HG03095 (cell line): Measurements from ENCODE around the gene RFESD.
"Not testable (repeated sequence)": the region's sequence is repeated elsewhere in the genome, so short reads cannot be mapped to it uniquely, and the experiment has no call there.

Experiments
- ATAC-seq: cut with Tn5 transposase; IDR thresholded peaks from one replicate; pipeline ENCODE4 v1.9.1; 2021; ENCODE audit warnings: moderate library complexity; ENCODE audit not compliant: unreplicated experiment

Gene RFESD

DNA sequence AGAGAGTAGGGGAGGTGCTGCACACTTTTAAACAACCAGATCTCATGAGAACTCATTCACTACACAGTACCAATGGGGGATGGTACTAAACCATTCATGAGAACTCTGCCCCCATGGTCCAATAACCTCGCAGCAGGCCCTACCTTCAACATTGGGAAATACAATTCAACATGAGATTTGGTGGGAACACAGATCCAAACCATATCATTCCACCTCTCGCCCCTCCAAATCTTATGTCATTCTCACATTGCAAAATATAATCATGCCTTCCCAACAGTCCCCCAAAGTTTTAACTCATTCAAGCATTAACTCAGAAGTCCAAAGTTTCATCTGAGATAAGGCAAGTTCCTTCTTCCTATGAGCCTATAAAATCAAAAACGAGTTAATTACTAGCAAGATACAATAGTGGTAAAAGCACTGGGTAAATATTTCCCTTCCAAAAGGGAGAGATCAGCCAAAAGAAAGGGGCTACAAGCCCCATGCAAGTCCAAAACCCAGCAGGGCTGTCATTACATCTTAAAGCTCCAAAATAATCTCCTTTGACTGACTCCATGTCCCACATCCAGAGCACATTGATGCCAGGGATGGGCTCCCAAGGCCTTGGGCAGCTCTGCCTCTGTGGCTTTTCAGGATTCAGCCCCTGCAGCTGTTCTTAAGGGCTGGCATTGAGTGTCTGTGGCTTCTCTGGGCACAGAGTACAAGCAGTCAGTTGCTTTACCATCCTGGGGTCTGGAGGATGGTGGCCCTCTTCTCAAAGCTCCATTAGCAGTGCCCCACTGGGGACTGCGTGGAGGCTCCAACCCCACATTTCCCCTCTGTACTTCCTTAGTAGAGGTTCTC, 18.4 kb upstream of the RFESD start:
- no peak for ATAC-seq

GRCh38 chr5:95628933-95629332, 17.6 kb upstream of the RFESD start:
- ATAC-seq: no peak

- no peak for ATAC-seq
These were observed 16.1 kb upstream of the RFESD start for GRCh38 chr5:95630394-95630917.

- ATAC-seq: no peak
These were observed 15.2 kb upstream of the RFESD start for GRCh38 chr5:95631255-95631958.

GRCh38 chr5:95631991-95632675, 14.4 kb upstream of the RFESD start:
- peak; percentile 96 for ATAC-seq

DNA sequence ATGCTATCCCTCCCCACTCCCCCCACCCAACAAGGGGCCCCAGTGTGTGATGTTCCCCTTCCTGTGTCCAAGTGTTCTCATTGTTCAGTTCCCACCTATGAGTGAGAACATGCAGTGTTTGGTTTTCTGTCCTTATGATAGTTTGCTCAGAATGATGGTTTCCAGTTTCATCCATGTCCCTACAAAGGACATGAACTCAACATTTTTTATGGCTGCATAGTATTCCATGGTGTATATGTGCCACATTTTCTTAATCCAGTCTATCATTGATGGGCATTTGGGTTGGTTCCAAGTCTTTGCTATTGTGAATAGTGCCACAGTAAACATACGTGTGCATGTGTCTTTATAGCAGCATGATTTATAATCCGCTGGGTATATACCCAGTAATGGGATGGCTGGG, 13.6 kb upstream of the RFESD start:
- not testable (repeated sequence) for ATAC-seq

GRCh38 chr5:95633671-95634070, 12.9 kb upstream of the RFESD start:
- ATAC-seq: no peak

- ATAC-seq: no peak
These were observed 12.5 kb upstream of the RFESD start for GRCh38 chr5:95634081-95634480.

DNA sequence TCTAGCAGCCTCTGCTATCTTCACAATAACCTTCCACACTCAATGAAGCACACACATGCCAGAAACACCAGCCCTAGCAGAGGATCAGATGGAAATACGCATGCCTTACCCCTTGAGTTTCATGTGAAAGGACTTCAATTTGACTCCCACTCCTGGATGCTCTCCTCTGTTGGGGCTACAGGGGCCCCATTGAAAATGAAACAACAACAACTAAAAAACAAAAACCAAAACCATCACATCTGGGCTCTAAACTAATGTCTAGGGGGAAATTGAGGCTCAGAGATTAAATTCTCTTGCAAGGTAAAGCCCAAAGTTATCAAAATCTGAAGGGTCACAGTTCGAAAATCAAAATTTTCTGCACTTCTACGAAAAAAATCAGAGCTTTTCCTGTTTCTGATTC, 7.9 kb upstream of the RFESD start:
- no peak for ATAC-seq

DNA sequence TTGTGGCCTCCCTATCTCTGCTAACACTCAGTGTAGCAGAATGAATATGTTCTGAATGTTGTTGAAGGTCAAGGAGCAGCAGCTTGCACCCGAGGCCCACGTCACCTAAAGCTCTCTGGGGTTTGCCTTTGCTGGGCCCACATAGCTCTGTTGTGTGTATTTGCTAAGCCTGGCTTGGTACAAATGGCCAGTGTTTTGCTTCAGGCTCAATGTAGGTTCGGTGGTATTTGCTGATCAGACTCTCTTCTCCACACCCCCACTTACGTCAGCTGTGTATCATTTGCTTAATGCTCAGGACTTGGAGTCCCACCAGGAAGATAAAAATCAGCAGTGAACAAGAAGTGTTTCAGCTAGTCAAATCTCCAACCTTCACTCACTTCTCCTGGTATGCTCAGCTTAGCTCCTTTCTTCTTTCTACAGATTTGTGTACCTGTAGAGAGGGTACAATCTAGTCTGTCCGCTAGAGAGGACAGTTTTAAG, 4.8 kb upstream of the RFESD start:
- no peak for ATAC-seq

- ATAC-seq: no peak
These were observed 3.4 kb upstream of the RFESD start for GRCh38 chr5:95643152-95643551.

GRCh38 chr5:95644351-95645042, 2.1 kb upstream of the RFESD start:
- peak; percentile 43 for ATAC-seq

DNA sequence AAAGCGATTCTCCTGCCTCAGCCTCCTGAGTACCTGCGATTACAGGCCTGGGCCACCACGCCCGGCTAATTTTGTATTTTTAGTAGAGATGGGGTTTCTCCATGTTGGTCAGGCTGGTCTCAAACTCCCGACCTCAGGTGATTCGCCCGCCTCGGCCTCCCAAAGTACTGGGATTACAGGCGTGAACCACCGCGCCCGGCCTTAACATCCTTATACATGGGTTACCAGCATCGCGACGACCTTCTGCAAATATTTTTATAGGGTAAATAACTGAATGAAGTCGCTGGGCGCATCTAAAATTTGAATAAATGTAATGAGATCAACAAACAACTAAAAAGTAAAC, 380 bp upstream of the RFESD start:
- not testable (repeated sequence) for ATAC-seq

GRCh38 chr5:95647886-95648860, 1.6 kb downstream of the RFESD start:
- no peak for ATAC-seq

DNA sequence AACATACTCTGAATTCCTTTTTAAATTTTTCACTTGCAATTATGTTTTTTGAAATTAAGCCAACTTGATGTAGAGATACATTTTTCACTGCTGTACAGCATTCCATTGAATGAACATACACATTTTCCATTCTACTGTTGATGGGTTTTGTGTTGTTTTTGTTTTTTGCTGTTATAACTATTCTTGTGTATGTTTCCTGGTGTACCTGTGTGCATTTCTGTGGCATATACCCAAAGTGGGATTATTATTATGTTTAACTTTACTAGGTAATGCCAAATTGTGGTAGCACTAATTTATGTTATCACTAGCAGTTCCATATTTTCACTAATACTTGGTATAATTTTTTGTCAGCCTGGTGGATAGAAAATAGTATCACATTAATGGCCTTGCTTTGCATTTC, 2.7 kb downstream of the RFESD start:
- no peak for ATAC-seq

DNA sequence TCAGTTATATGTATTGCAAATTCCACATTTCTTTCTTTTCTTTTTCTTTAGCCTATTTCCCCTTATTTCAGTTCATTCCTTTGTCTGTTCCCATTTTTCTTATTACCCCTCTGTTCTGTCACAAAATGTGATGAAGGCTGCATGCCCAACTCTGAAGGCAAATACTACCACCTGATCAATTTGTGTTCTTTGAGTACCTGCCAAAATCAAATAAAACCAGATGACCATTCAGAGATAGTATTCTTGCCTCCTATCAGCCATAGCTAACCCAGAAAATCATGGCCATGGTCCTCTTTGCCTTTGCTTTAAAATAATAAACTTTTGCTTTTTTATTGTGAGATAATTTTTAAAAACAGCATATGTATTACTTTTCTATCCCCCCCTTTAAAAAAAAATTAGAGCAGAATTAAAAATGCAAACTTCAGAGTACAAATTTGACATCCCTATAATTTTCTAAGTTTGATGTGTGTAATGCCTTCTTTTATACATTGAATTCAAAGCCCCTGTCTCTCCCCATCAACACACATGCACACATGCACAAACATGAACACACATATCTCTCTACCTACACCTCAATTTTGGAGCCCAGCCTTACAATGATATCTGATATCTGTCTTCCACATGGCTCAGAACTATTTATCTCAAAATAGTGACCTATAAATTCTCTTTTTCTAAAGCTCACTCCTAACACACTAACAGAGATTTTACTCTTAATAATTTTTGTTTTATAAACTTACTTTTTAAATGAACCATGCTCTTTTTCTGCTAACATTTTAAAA, 3.5 kb downstream of the RFESD start:
- no peak for ATAC-seq

DNA sequence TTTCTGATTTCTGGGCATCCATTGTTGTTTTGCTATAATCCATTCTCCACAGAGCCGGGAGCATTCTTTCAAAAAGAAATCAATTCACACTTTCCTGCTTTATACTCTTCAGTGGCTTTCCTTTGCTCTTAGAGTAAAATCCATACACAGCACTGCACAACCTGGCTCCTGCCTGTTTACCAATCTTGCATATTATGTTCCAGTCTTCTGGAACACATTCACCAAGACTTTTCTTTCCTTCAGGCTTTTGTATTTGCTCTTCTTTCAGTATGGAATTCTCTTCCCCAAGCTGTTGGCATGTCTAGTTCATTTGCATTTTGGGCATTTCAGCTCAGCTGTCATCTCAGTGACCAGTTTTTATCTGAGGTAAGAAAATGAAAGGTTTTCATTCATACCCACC, 6.3 kb downstream of the RFESD start:
- ATAC-seq: no peak

DNA sequence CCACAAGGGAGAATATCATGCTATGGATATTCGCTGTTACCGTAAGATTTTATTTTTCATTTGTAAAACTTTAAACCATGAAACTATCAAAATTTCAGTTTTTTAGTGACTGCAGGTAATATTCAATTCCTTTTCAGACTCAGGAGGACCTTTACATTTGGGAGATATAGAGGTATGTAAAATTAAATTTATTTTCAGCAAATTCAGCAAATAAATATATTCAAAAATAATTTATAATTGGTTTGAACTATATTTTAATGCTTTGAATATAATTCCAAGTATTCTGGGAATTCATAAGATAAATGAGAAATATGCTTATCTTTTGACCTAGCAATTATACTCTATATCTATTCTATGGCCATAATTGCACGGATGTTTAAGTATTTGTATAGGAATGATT, 7.6 kb downstream of the RFESD start:
- ATAC-seq: no peak

DNA sequence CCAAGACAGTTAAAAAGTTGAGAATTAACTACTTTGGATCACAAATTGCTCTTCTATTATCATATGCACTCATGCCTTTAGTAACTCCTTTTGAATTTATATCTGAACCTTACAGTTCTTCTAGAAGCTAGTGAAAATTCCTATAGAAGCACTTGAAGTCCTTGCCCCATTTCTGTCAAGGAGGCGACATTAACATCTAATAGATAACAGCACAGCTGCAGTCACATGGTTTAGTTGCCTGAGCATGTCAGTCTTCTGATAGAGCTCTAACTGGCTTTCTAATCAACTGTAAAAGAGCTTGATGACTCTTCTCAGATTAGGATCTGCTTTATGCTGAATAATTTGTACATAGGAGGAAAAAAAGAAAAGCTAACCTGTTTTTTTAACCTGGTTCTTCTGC, 9.0 kb downstream of the RFESD start:
- ATAC-seq: no peak
